Measurements from ENCODE around the gene PNPLA8.
A peak's percentile ranks its signal among the peaks of the same experiment; 100 is the strongest.

GRCh38 chr7:108459922-108460551, 65.9 kb downstream of the PNPLA8 start:
- TF ChIP-seq POLR2AphosphoS5 (IDR thresholded peaks at IDR 0.05; ENCODE audit: low read depth) (no peak), CTCF (IDR thresholded peaks at IDR 0.05; ENCODE audit: insufficient read depth, low read length) (peak; percentile 40)
- TF ChIP-seq, protein P1, sequence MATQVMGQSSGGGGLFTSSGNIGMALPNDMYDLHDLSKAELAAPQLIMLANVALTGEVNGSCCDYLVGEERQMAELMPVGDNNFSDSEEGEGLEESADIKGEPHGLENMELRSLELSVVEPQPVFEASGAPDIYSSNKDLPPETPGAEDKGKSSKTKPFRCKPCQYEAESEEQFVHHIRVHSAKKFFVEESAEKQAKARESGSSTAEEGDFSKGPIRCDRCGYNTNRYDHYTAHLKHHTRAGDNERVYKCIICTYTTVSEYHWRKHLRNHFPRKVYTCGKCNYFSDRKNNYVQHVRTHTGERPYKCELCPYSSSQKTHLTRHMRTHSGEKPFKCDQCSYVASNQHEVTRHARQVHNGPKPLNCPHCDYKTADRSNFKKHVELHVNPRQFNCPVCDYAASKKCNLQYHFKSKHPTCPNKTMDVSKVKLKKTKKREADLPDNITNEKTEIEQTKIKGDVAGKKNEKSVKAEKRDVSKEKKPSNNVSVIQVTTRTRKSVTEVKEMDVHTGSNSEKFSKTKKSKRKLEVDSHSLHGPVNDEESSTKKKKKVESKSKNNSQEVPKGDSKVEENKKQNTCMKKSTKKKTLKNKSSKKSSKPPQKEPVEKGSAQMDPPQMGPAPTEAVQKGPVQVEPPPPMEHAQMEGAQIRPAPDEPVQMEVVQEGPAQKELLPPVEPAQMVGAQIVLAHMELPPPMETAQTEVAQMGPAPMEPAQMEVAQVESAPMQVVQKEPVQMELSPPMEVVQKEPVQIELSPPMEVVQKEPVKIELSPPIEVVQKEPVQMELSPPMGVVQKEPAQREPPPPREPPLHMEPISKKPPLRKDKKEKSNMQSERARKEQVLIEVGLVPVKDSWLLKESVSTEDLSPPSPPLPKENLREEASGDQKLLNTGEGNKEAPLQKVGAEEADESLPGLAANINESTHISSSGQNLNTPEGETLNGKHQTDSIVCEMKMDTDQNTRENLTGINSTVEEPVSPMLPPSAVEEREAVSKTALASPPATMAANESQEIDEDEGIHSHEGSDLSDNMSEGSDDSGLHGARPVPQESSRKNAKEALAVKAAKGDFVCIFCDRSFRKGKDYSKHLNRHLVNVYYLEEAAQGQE (IDR thresholded peaks at IDR 0.05; ENCODE audit: insufficient replicate concordance, low read depth) = no peak
